ENCODE measurements around the gene OR1I1. TPM values are rescaled to one million over a fixed set of nuclear protein-coding genes. Genes with fewer than 3 reads are reported as not detected.

OR1I1 gene
- total and polyA plus RNA-seq, 2 donors: 0.05 TPM; not detected in 1

GRCh38 chr19:15105044-15105443, 23.0 kb downstream of the OR1I1 start:
- Histone ChIP-seq H3K4me1 (ENCODE audit: control insufficient read depth in 2 of 2, insufficient read depth in 2 of 2, low read length in 2 of 2) (peaks cover 0 to 18% of the 10 kb centered on the region in 2 donors), H3K4me3 (ENCODE audit: low read length in 2 of 2) (no peak overlapping the region), H3K27me3 (ENCODE audit: control insufficient read depth in 2 of 2, insufficient read depth in 1 of 2, low read length in 1 of 2) (peaks cover 30 to 38% of the 10 kb centered on the region in 2 donors), H3K36me3 (ENCODE audit: control insufficient read depth in 2 of 2, insufficient read depth in 2 of 2, low read length in 1 of 2) (no peaks in the 10 kb centered on the region), H3K9me3 (ENCODE audit: control insufficient read depth in 2 of 2, insufficient read depth in 1 of 2, low read length in 1 of 2) (peaks cover 1 to 21% of the 10 kb centered on the region in 2 donors), H3K27ac (ENCODE audit: low read depth in 1 of 2, low read length in 1 of 2) (no peak overlapping the region)
- WGBS: over 99% methylated on average over 3 of the region's 3 CpGs
- DNase-seq (ENCODE audit: low read depth in 6 of 9, low spot score in 9 of 9): no peak

- H3K4me3 ChIP-seq (ENCODE audit: low read length in 2 of 2): peak within 1 kb of the TSS; percentile 34 to 37
- peaks cover 30 to 38% of the 10 kb centered on the region in 2 donors for H3K27me3 ChIP-seq (ENCODE audit: control insufficient read depth in 2 of 2, insufficient read depth in 1 of 2, low read length in 1 of 2)
- peak within 1 kb of the TSS in 1 of 2 donors; percentile 36 for H3K27ac ChIP-seq (ENCODE audit: low read depth in 1 of 2, low read length in 1 of 2)
- WGBS: 3% methylated on average over 78 of the region's 78 CpGs
- no peaks in the 10 kb centered on the region for H3K36me3 ChIP-seq (ENCODE audit: control insufficient read depth in 2 of 2, insufficient read depth in 2 of 2, low read length in 1 of 2)
- H3K4me1 ChIP-seq (ENCODE audit: control insufficient read depth in 2 of 2, insufficient read depth in 2 of 2, low read length in 2 of 2): peaks cover 0 to 18% of the 10 kb centered on the region in 2 donors
- peak in 2 of 9 donors; percentile 24 to 46 for DNase-seq (ENCODE audit: low read depth in 6 of 9, low spot score in 9 of 9)
- peaks cover 1 to 13% of the 10 kb centered on the region in 2 donors for H3K9me3 ChIP-seq (ENCODE audit: control insufficient read depth in 2 of 2, insufficient read depth in 1 of 2, low read length in 1 of 2)
Measured at GRCh38 chr19:15107061-15108010, 25.3 kb downstream of the OR1I1 start, which contains the start of gene SYDE1. SYDE1 (plus strand) TSS chr19:15107401; CDS start chr19:15107434, 33 bp downstream.

- peak overlapping the region in 1 of 2 donors; percentile 34 for H3K4me3 ChIP-seq (ENCODE audit: low read length in 2 of 2)
- no peak overlapping the region for H3K27ac ChIP-seq (ENCODE audit: low read depth in 1 of 2, low read length in 1 of 2)
- peaks cover 1 to 6% of the 10 kb centered on the region in 2 donors for H3K9me3 ChIP-seq (ENCODE audit: control insufficient read depth in 2 of 2, insufficient read depth in 1 of 2, low read length in 1 of 2)
- no peak for DNase-seq (ENCODE audit: low read depth in 6 of 9, low spot score in 9 of 9)
- H3K4me1 ChIP-seq (ENCODE audit: control insufficient read depth in 2 of 2, insufficient read depth in 2 of 2, low read length in 2 of 2): peaks cover 0 to 18% of the 10 kb centered on the region in 2 donors
- H3K27me3 ChIP-seq (ENCODE audit: control insufficient read depth in 2 of 2, insufficient read depth in 1 of 2, low read length in 1 of 2): peaks cover 30 to 38% of the 10 kb centered on the region in 2 donors
- peaks cover 0 to under 1% of the 10 kb centered on the region in 2 donors for H3K36me3 ChIP-seq (ENCODE audit: control insufficient read depth in 2 of 2, insufficient read depth in 2 of 2, low read length in 1 of 2)
- WGBS: 69% methylated on average over 10 of the region's 10 CpGs
Measured at GRCh38 chr19:15108145-15108844, 26.3 kb downstream of the OR1I1 start.

- 95% methylated on average over 21 of the region's 21 CpGs for WGBS
- Histone ChIP-seq H3K9me3 (ENCODE audit: control insufficient read depth in 2 of 2, insufficient read depth in 1 of 2, low read length in 1 of 2) (peaks cover 0 to under 1% of the 10 kb centered on the region in 2 donors), H3K27ac (ENCODE audit: low read depth in 1 of 2, low read length in 1 of 2) (no peak overlapping the region), H3K27me3 (ENCODE audit: control insufficient read depth in 2 of 2, insufficient read depth in 1 of 2, low read length in 1 of 2) (peaks cover 30 to 38% of the 10 kb centered on the region in 2 donors), H3K4me1 (ENCODE audit: control insufficient read depth in 2 of 2, insufficient read depth in 2 of 2, low read length in 2 of 2) (peaks cover 0 to 18% of the 10 kb centered on the region in 2 donors), H3K4me3 (ENCODE audit: low read length in 2 of 2) (no peak overlapping the region), H3K36me3 (ENCODE audit: control insufficient read depth in 2 of 2, insufficient read depth in 2 of 2, low read length in 1 of 2) (peaks cover 0 to 4% of the 10 kb centered on the region in 2 donors)
- DNase-seq (ENCODE audit: low read depth in 6 of 9, low spot score in 9 of 9): no peak
Measured at GRCh38 chr19:15108845-15109767, 27.1 kb downstream of the OR1I1 start.

GRCh38 chr19:15109768-15110417, 27.9 kb downstream of the OR1I1 start:
- no peak for DNase-seq (ENCODE audit: low read depth in 6 of 9, low spot score in 9 of 9)
- peaks cover 3 to 8% of the 10 kb centered on the region in 2 donors for H3K36me3 ChIP-seq (ENCODE audit: control insufficient read depth in 2 of 2, insufficient read depth in 2 of 2, low read length in 1 of 2)
- no peak overlapping the region for H3K27ac ChIP-seq (ENCODE audit: low read depth in 1 of 2, low read length in 1 of 2)
- no peaks in the 10 kb centered on the region for H3K9me3 ChIP-seq (ENCODE audit: control insufficient read depth in 2 of 2, insufficient read depth in 1 of 2, low read length in 1 of 2)
- H3K27me3 ChIP-seq (ENCODE audit: control insufficient read depth in 2 of 2, insufficient read depth in 1 of 2, low read length in 1 of 2): peaks cover 30 to 38% of the 10 kb centered on the region in 2 donors
- H3K4me1 ChIP-seq (ENCODE audit: control insufficient read depth in 2 of 2, insufficient read depth in 2 of 2, low read length in 2 of 2): peaks cover 0 to 18% of the 10 kb centered on the region in 2 donors
- WGBS: 97% methylated on average over 49 of the region's 49 CpGs
- no peak overlapping the region for H3K4me3 ChIP-seq (ENCODE audit: low read length in 2 of 2)

GRCh38 chr19:15110418-15110815, 28.4 kb downstream of the OR1I1 start:
- Histone ChIP-seq H3K4me1 (ENCODE audit: control insufficient read depth in 2 of 2, insufficient read depth in 2 of 2, low read length in 2 of 2) (peaks cover 0 to 18% of the 10 kb centered on the region in 2 donors), H3K36me3 (ENCODE audit: control insufficient read depth in 2 of 2, insufficient read depth in 2 of 2, low read length in 1 of 2) (peaks cover 5 to 13% of the 10 kb centered on the region in 2 donors), H3K9me3 (ENCODE audit: control insufficient read depth in 2 of 2, insufficient read depth in 1 of 2, low read length in 1 of 2) (no peaks in the 10 kb centered on the region), H3K27ac (ENCODE audit: low read depth in 1 of 2, low read length in 1 of 2) (no peak overlapping the region), H3K4me3 (ENCODE audit: low read length in 2 of 2) (no peak overlapping the region), H3K27me3 (ENCODE audit: control insufficient read depth in 2 of 2, insufficient read depth in 1 of 2, low read length in 1 of 2) (peaks cover 30 to 38% of the 10 kb centered on the region in 2 donors)
- DNase-seq (ENCODE audit: low read depth in 6 of 9, low spot score in 9 of 9): no peak
- 99% methylated on average over 17 of the region's 17 CpGs for WGBS

GRCh38 chr19:15111758-15112157, 29.7 kb downstream of the OR1I1 start:
- H3K9me3 ChIP-seq (ENCODE audit: control insufficient read depth in 2 of 2, insufficient read depth in 1 of 2, low read length in 1 of 2): no peaks in the 10 kb centered on the region
- peaks cover 17 to 26% of the 10 kb centered on the region in 2 donors for H3K36me3 ChIP-seq (ENCODE audit: control insufficient read depth in 2 of 2, insufficient read depth in 2 of 2, low read length in 1 of 2)
- no peak overlapping the region for H3K27ac ChIP-seq (ENCODE audit: low read depth in 1 of 2, low read length in 1 of 2)
- 100% methylated on average over 1 of the region's 1 CpG for WGBS
- no peak for DNase-seq (ENCODE audit: low read depth in 6 of 9, low spot score in 9 of 9)
- peaks cover 0 to 18% of the 10 kb centered on the region in 2 donors for H3K4me1 ChIP-seq (ENCODE audit: control insufficient read depth in 2 of 2, insufficient read depth in 2 of 2, low read length in 2 of 2)
- no peak overlapping the region for H3K4me3 ChIP-seq (ENCODE audit: low read length in 2 of 2)
- peaks cover 21 to 27% of the 10 kb centered on the region in 2 donors for H3K27me3 ChIP-seq (ENCODE audit: control insufficient read depth in 2 of 2, insufficient read depth in 1 of 2, low read length in 1 of 2)

- no peak for DNase-seq (ENCODE audit: low read depth in 6 of 9, low spot score in 9 of 9)
- Histone ChIP-seq H3K27ac (ENCODE audit: low read depth in 1 of 2, low read length in 1 of 2) (no peak overlapping the region), H3K4me1 (ENCODE audit: control insufficient read depth in 2 of 2, insufficient read depth in 2 of 2, low read length in 2 of 2) (peaks cover 0 to 13% of the 10 kb centered on the region in 2 donors), H3K9me3 (ENCODE audit: control insufficient read depth in 2 of 2, insufficient read depth in 1 of 2, low read length in 1 of 2) (no peaks in the 10 kb centered on the region), H3K27me3 (ENCODE audit: control insufficient read depth in 2 of 2, insufficient read depth in 1 of 2, low read length in 1 of 2) (peaks cover 15 to 21% of the 10 kb centered on the region in 2 donors), H3K36me3 (ENCODE audit: control insufficient read depth in 2 of 2, insufficient read depth in 2 of 2, low read length in 1 of 2) (peaks cover 23 to 32% of the 10 kb centered on the region in 2 donors), H3K4me3 (ENCODE audit: low read length in 2 of 2) (no peak overlapping the region)
- WGBS: 94% methylated on average over 11 of the region's 11 CpGs
Measured at GRCh38 chr19:15112385-15112784, 30.4 kb downstream of the OR1I1 start.

Data from thymus (tissue), 11 donors.